ENCODE results near the gene SULT2A1. TPM values are rescaled to one million over a fixed set of nuclear protein-coding genes. Genes with fewer than 3 reads are reported as not detected.

The SULT2A1 gene
- total and polyA plus RNA-seq, 2 donors (not counting 1 experiment from before 2014, with no cell fraction given) = not detected

GRCh38 chr19:47826800-47827199 lies 59.3 kb downstream of the SULT2A1 start:
- Histone ChIP-seq H4K20me1 (ENCODE audit: control insufficient read depth, extremely low read depth, insufficient read depth, low read length) (no peaks in the 10 kb centered on the region), H3K4me1 (ENCODE audit: control insufficient read depth, extremely low read depth, insufficient read depth, low read length) (no peaks in the 10 kb centered on the region), H3K4me2 (ENCODE audit: extremely low read depth, insufficient read depth, low read length) (no peak overlapping the region), H3K79me2 (ENCODE audit: control insufficient read depth, insufficient read depth, low read length) (no peaks in the 10 kb centered on the region), H3K36me3 (ENCODE audit: control insufficient read depth, insufficient read depth, low read length) (no peaks in the 10 kb centered on the region), H3K9me3 (ENCODE audit: control insufficient read depth, insufficient read depth, low read depth, low read length) (no peaks in the 10 kb centered on the region), H3K9ac (ENCODE audit: insufficient read depth, low read length) (no peak overlapping the region), H3K4me3 (replicated peaks in 1 of 4; ENCODE audit: control extremely low read depth in 1 of 4, insufficient read depth in 1 of 4, low read depth in 3 of 4, low read length in 4 of 4) (no peak overlapping the region), H3K27me3 (ENCODE audit: control insufficient read depth, insufficient read depth, low read length) (peaks cover 6% of the 10 kb centered on the region), H3K27ac (ENCODE audit: insufficient read depth, low read length) (no peak overlapping the region), H2AFZ (ENCODE audit: low read length) (no peak overlapping the region)
- TF ChIP-seq EZH2 (IDR thresholded peaks at IDR 0.05; ENCODE audit: low read length, missing control alignments) (no peak), CTCF (conservative IDR thresholded peaks at IDR 0.05 in 1 of 2, IDR thresholded peaks at IDR 0.05 in 1 of 2; ENCODE audit: low read depth in 1 of 2, low read length in 2 of 2) (no peak)
- no peak for DNase-seq (ENCODE audit: low read depth in 2 of 2)

GRCh38 chr19:47824396-47824795 lies 61.7 kb downstream of the SULT2A1 start:
- Histone ChIP-seq H2AFZ (ENCODE audit: low read length) (no peak overlapping the region), H3K9ac (ENCODE audit: insufficient read depth, low read length) (no peak overlapping the region), H3K36me3 (ENCODE audit: control insufficient read depth, insufficient read depth, low read length) (no peaks in the 10 kb centered on the region), H3K9me3 (ENCODE audit: control insufficient read depth, insufficient read depth, low read depth, low read length) (no peaks in the 10 kb centered on the region), H3K27ac (ENCODE audit: insufficient read depth, low read length) (no peak overlapping the region), H3K4me1 (ENCODE audit: control insufficient read depth, extremely low read depth, insufficient read depth, low read length) (no peaks in the 10 kb centered on the region), H3K4me3 (replicated peaks in 1 of 4; ENCODE audit: control extremely low read depth in 1 of 4, insufficient read depth in 1 of 4, low read depth in 3 of 4, low read length in 4 of 4) (no peak overlapping the region), H3K79me2 (ENCODE audit: control insufficient read depth, insufficient read depth, low read length) (no peaks in the 10 kb centered on the region), H4K20me1 (ENCODE audit: control insufficient read depth, extremely low read depth, insufficient read depth, low read length) (no peaks in the 10 kb centered on the region), H3K27me3 (ENCODE audit: control insufficient read depth, insufficient read depth, low read length) (peaks cover 19% of the 10 kb centered on the region), H3K4me2 (ENCODE audit: extremely low read depth, insufficient read depth, low read length) (no peak overlapping the region)
- DNase-seq (ENCODE audit: low read depth in 2 of 2) = no peak
- TF ChIP-seq CTCF (conservative IDR thresholded peaks at IDR 0.05 in 1 of 2, IDR thresholded peaks at IDR 0.05 in 1 of 2; ENCODE audit: low read depth in 1 of 2, low read length in 2 of 2) (no peak), EZH2 (IDR thresholded peaks at IDR 0.05; ENCODE audit: low read length, missing control alignments) (no peak)

- Histone ChIP-seq H4K20me1 (ENCODE audit: control insufficient read depth, extremely low read depth, insufficient read depth, low read length) (no peaks in the 10 kb centered on the region), H3K27me3 (ENCODE audit: control insufficient read depth, insufficient read depth, low read length) (peaks cover 19% of the 10 kb centered on the region), H3K9ac (ENCODE audit: insufficient read depth, low read length) (no peak within 1 kb of the TSS), H3K27ac (ENCODE audit: insufficient read depth, low read length) (no peak within 1 kb of the TSS), H3K79me2 (ENCODE audit: control insufficient read depth, insufficient read depth, low read length) (no peaks in the 10 kb centered on the region), H3K36me3 (ENCODE audit: control insufficient read depth, insufficient read depth, low read length) (no peaks in the 10 kb centered on the region), H3K4me2 (ENCODE audit: extremely low read depth, insufficient read depth, low read length) (no peak within 1 kb of the TSS), H3K4me3 (replicated peaks in 1 of 4; ENCODE audit: control extremely low read depth in 1 of 4, insufficient read depth in 1 of 4, low read depth in 3 of 4, low read length in 4 of 4) (no peak within 1 kb of the TSS), H2AFZ (ENCODE audit: low read length) (no peak within 1 kb of the TSS), H3K4me1 (ENCODE audit: control insufficient read depth, extremely low read depth, insufficient read depth, low read length) (no peaks in the 10 kb centered on the region), H3K9me3 (ENCODE audit: control insufficient read depth, insufficient read depth, low read depth, low read length) (no peaks in the 10 kb centered on the region)
- DNase-seq (ENCODE audit: low read depth in 2 of 2) = no peak
- no peak for TF ChIP-seq CTCF (conservative IDR thresholded peaks at IDR 0.05 in 1 of 2, IDR thresholded peaks at IDR 0.05 in 1 of 2; ENCODE audit: low read depth in 1 of 2, low read length in 2 of 2)
- TF ChIP-seq EZH2 (IDR thresholded peaks at IDR 0.05; ENCODE audit: low read length, missing control alignments) = no peak
Measured at GRCh38 chr19:47821460-47822020, 64.6 kb downstream of the SULT2A1 start, which contains the start of gene CRX. Gene CRX (plus strand): TSS chr19:47821937. CDS start chr19:47834444, 12,507 bp downstream.

Other genes with a start within 250 kb of the SULT2A1 start
- 106 and 192 TPM in 2 replicates for gene EHD2, start 172.9 kb downstream of the SULT2A1 start, total RNA-seq
- gene EHD2, start 172.9 kb downstream of the SULT2A1 start, polyA plus RNA-seq = 96.5 and 97.0 TPM in 2 replicates
- gene NOP53, start 140.8 kb downstream of the SULT2A1 start, total RNA-seq = 59.6 and 110 TPM in 2 replicates
- 47.2 and 60.8 TPM in 2 replicates for gene NOP53, start 140.8 kb downstream of the SULT2A1 start, polyA plus RNA-seq
- gene SELENOW, start 107.6 kb downstream of the SULT2A1 start, total RNA-seq = 142 and 155 TPM in 2 replicates
- gene SELENOW, start 107.6 kb downstream of the SULT2A1 start, polyA plus RNA-seq = 187 and 250 TPM in 2 replicates
- gene TPRX1, start 81.8 kb downstream of the SULT2A1 start, total RNA-seq = not detected in 2 replicates
- gene TPRX1, start 81.8 kb downstream of the SULT2A1 start, polyA plus RNA-seq = not detected in 2 replicates
- gene CRX, start 64.4 kb downstream of the SULT2A1 start, total RNA-seq = not detected in 2 replicates
- not detected in 2 replicates for gene CRX, start 64.4 kb downstream of the SULT2A1 start, polyA plus RNA-seq
- gene TPRX2, start 27.1 kb downstream of the SULT2A1 start, total RNA-seq = not detected in 2 replicates
- gene TPRX2, start 27.1 kb downstream of the SULT2A1 start, polyA plus RNA-seq = not detected in 2 replicates
- not detected in 2 replicates for gene BSPH1, start 105.9 kb upstream of the SULT2A1 start, total RNA-seq
- not detected in 2 replicates for gene BSPH1, start 105.9 kb upstream of the SULT2A1 start, polyA plus RNA-seq
- not detected in 2 replicates for gene ELSPBP1, start 108.3 kb upstream of the SULT2A1 start, total RNA-seq
- gene ELSPBP1, start 108.3 kb upstream of the SULT2A1 start, polyA plus RNA-seq = not detected in 2 replicates
- not detected in 2 replicates for gene CABP5, start 157.8 kb upstream of the SULT2A1 start, total RNA-seq
- not detected in 2 replicates for gene CABP5, start 157.8 kb upstream of the SULT2A1 start, polyA plus RNA-seq
- gene PLA2G4C, start 224.5 kb upstream of the SULT2A1 start, total RNA-seq = 31.9 and 39.3 TPM in 2 replicates
- 1.9 and 4.6 TPM in 2 replicates for gene PLA2G4C, start 224.5 kb upstream of the SULT2A1 start, polyA plus RNA-seq

All from fibroblast of lung (primary cell).